GM21367 (cell line): Measurements from ENCODE around the gene CCDC172.
A peak's percentile ranks its signal among the peaks of the same experiment; 100 is the strongest.
"Not testable (repeated sequence)": the region's sequence is repeated elsewhere in the genome, so short reads cannot be mapped to it uniquely, and the experiment has no call there.

Source experiments
- ATAC-seq: cut with Tn5 transposase; IDR thresholded peaks from one replicate; pipeline ENCODE4 v1.9.1; 2021; ENCODE audit not compliant: unreplicated experiment

CCDC172 gene

GRCh38 chr10:116329153-116329552, 4.9 kb downstream of the CCDC172 start:
- no peak for ATAC-seq

- no peak for ATAC-seq
These were observed 7.6 kb downstream of the CCDC172 start for GRCh38 chr10:116331815-116332214.

- ATAC-seq, result no peak
These were observed 12.6 kb downstream of the CCDC172 start for GRCh38 chr10:116336866-116337265.

GRCh38 chr10:116352125-116352524, 27.9 kb downstream of the CCDC172 start:
- ATAC-seq, result no peak

- no peak for ATAC-seq
These were observed 29.6 kb downstream of the CCDC172 start for GRCh38 chr10:116353817-116354216.

GRCh38 chr10:116355341-116355740, 31.1 kb downstream of the CCDC172 start:
- ATAC-seq, result no peak

- ATAC-seq, result no peak
These were observed 32.6 kb downstream of the CCDC172 start for GRCh38 chr10:116356833-116357232.

GRCh38 chr10:116364868-116365267, 40.6 kb downstream of the CCDC172 start:
- ATAC-seq, result no peak

- ATAC-seq, result no peak
These were observed 47.5 kb downstream of the CCDC172 start for GRCh38 chr10:116371737-116372136.

GRCh38 chr10:116382290-116382689, 58.0 kb downstream of the CCDC172 start:
- no peak for ATAC-seq

- no peak for ATAC-seq
These were observed 61.1 kb downstream of the CCDC172 start for GRCh38 chr10:116385311-116385710.

- peak; percentile 54 for ATAC-seq
These were observed 62.0 kb downstream of the CCDC172 start for GRCh38 chr10:116385994-116386809.

GRCh38 chr10:116393246-116393831, 69.1 kb downstream of the CCDC172 start:
- ATAC-seq, result not testable (repeated sequence)

GRCh38 chr10:116395223-116395985, 71.2 kb downstream of the CCDC172 start:
- ATAC-seq, result no peak

- no peak for ATAC-seq
These were observed 74.0 kb downstream of the CCDC172 start for GRCh38 chr10:116398224-116398623.

GRCh38 chr10:116402858-116403257, 78.6 kb downstream of the CCDC172 start:
- no peak for ATAC-seq

- no peak for ATAC-seq
These were observed 79.5 kb downstream of the CCDC172 start for GRCh38 chr10:116403740-116404250.

- ATAC-seq, result peak; percentile 64
These were observed 84.5 kb downstream of the CCDC172 start for GRCh38 chr10:116408719-116409118.

- no peak for ATAC-seq
These were observed 86.1 kb downstream of the CCDC172 start for GRCh38 chr10:116410351-116410750.

GRCh38 chr10:116417821-116418220, 93.6 kb downstream of the CCDC172 start:
- no peak for ATAC-seq

- no peak for ATAC-seq
These were observed 94.1 kb downstream of the CCDC172 start for GRCh38 chr10:116418389-116418788.

- no peak for ATAC-seq
These were observed 97.6 kb downstream of the CCDC172 start for GRCh38 chr10:116421815-116422214.
